Loucy (cell line): ENCODE measurements around the gene CNDP2.

Source experiments
- H2AFZ ChIP-seq: fragments of 200-600 bp; sonication (generic); 2 replicates; pipeline ENCODE4 v1.6.0; 2016; ENCODE audit warnings: antibody characterized with exemption, mild to moderate bottlenecking, low read length, moderate library complexity
- H3F3A ChIP-seq: fragments of 200-600 bp; 2 replicates; pipeline ENCODE4 v1.6.0; 2016; ENCODE audit warnings: antibody characterized with exemption, low read depth, mild to moderate bottlenecking
- H3K27me3 ChIP-seq: fragments of 200-600 bp; sonication (generic); 2 replicates; pipeline ENCODE4 v1.6.1; 2014; ENCODE audit warnings: low read length, mild to moderate bottlenecking; ENCODE audit not compliant: insufficient read depth, poor library complexity, severe bottlenecking
- H3K36me3 ChIP-seq: fragments of 200-600 bp; sonication (generic); 2 replicates; pipeline ENCODE4 v1.6.1; 2016; ENCODE audit warnings: low read length; ENCODE audit not compliant: insufficient read depth
- H3K4me1 ChIP-seq: fragments of 200-600 bp; sonication (generic); 2 replicates; pipeline ENCODE4 v1.5.1; 2014; ENCODE audit warnings: low read length, mild to moderate bottlenecking; ENCODE audit not compliant: insufficient read depth, poor library complexity, severe bottlenecking
- H3K4me2 ChIP-seq: fragments of 200-600 bp; sonication (generic); 2 replicates; pipeline ENCODE4 v1.6.0; 2014; ENCODE audit warnings: antibody characterized with exemption, low read length, low read depth, mild to moderate bottlenecking; ENCODE audit not compliant: poor library complexity, severe bottlenecking
- H3K4me3 ChIP-seq: fragments of 200-600 bp; sonication (generic); 2 replicates; pipeline ENCODE4 v1.5.1; 2014; ENCODE audit warnings: low read length, mild to moderate bottlenecking, mixed read lengths; ENCODE audit not compliant: poor library complexity, severe bottlenecking
- H3K79me2 ChIP-seq: fragments of 200-600 bp; sonication (generic); 2 replicates; pipeline ENCODE4 v1.6.1; 2014; ENCODE audit warnings: low read length; ENCODE audit not compliant: insufficient read depth
- H3K9ac ChIP-seq: fragments of 200-600 bp; sonication (generic); 2 replicates; pipeline ENCODE4 v1.6.0; 2014; ENCODE audit warnings: mild to moderate bottlenecking, low read depth, low read length, moderate library complexity; ENCODE audit not compliant: poor library complexity, severe bottlenecking
- H3K9me2 ChIP-seq: fragments of 200-600 bp; sonication (generic); replicated peaks from 2 replicates; pipeline ENCODE4 v1.6.1; 2016; ENCODE audit warnings: low read depth, low read length, mixed read lengths
- H3K9me3 ChIP-seq: fragments of 200-600 bp; sonication (generic); 2 replicates; pipeline ENCODE4 v1.6.1; 2014; ENCODE audit warnings: mild to moderate bottlenecking, antibody characterized with exemption, low read length, low read depth; ENCODE audit not compliant: insufficient read depth
- H4K20me1 ChIP-seq: fragments of 200-600 bp; sonication (generic); 2 replicates; pipeline ENCODE4 v1.6.0; 2014; ENCODE audit warnings: antibody characterized with exemption, low read length, mild to moderate bottlenecking; ENCODE audit not compliant: insufficient read depth, poor library complexity, severe bottlenecking
- CTCF ChIP-seq: fragments of 200-600 bp; sonication (generic); conservative IDR thresholded peaks from 2 replicates; pipeline ENCODE4 v1.5.1; 2014; ENCODE audit warnings: mild to moderate bottlenecking, antibody characterized with exemption, low read length
- EZH2phosphoT487 ChIP-seq: fragments of 200-600 bp; IDR thresholded peaks from 2 replicates; pipeline ENCODE4 v1.6.1; 2018; ENCODE audit warnings: antibody characterized with exemption, mild to moderate bottlenecking, moderate library complexity, borderline replicate concordance

Gene CNDP2

DNA sequence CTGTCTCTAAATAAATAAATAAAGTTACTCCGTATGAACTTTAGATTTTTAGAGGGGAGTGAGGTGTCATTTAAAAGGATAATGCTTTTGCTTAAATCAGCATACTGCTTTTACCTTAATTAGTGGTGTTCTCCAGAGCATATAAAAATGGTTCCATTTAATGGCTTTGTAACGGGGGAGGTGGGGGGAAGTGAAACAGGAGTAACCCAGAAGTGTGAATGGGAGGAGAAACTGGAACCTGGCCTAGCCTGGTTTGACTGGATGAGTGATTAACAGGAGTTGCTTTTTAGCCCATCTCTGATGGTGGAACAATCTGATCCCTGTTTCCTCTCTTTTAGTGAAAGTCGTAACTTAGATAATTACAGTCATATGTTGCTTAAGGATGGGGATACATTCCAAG, 1.6 kb downstream of the CNDP2 start:
- Histone ChIP-seq H3K36me3 (peaks cover 15% of the 10 kb centered on the region), H3K4me2 (peak overlapping the region; percentile 100), H3K9me3 (no peaks in the 10 kb centered on the region), H4K20me1 (peaks cover 13% of the 10 kb centered on the region), H2AFZ (no peak overlapping the region), H3K4me1 (peaks cover 31% of the 10 kb centered on the region), H3F3A (no peaks in the 10 kb centered on the region), H3K4me3 (peak overlapping the region; percentile 76), H3K79me2 (peaks cover 42% of the 10 kb centered on the region), H3K9me2 (no peaks in the 10 kb centered on the region), H3K27me3 (no peaks in the 10 kb centered on the region), H3K9ac (peak overlapping the region; percentile 71)
- no peak for TF ChIP-seq EZH2phosphoT487
- TF ChIP-seq CTCF = no peak

- peaks cover 13% of the 10 kb centered on the region for H4K20me1 ChIP-seq
- no peaks in the 10 kb centered on the region for H3K27me3 ChIP-seq
- H3K36me3 ChIP-seq = peaks cover 24% of the 10 kb centered on the region
- H3K4me3 ChIP-seq = peak overlapping the region; percentile 76
- H3K9me3 ChIP-seq = no peaks in the 10 kb centered on the region
- peaks cover 31% of the 10 kb centered on the region for H3K4me1 ChIP-seq
- H2AFZ ChIP-seq = peak overlapping the region; percentile 73
- peak overlapping the region; percentile 100 for H3K4me2 ChIP-seq
- peak overlapping the region; percentile 71 for H3K9ac ChIP-seq
- TF ChIP-seq CTCF (no peak), EZH2phosphoT487 (no peak)
- H3K9me2 ChIP-seq = no peaks in the 10 kb centered on the region
- H3K79me2 ChIP-seq = peaks cover 46% of the 10 kb centered on the region
- H3F3A ChIP-seq = no peaks in the 10 kb centered on the region
Measured at GRCh38 chr18:74498712-74499627, 2.8 kb downstream of the CNDP2 start.

GRCh38 chr18:74499633-74500032, 3.5 kb downstream of the CNDP2 start:
- H3K79me2 ChIP-seq = peaks cover 46% of the 10 kb centered on the region
- H4K20me1 ChIP-seq = peaks cover 13% of the 10 kb centered on the region
- H3K4me2 ChIP-seq = peak overlapping the region; percentile 100
- peaks cover 26% of the 10 kb centered on the region for H3K36me3 ChIP-seq
- no peaks in the 10 kb centered on the region for H3K27me3 ChIP-seq
- peak overlapping the region; percentile 73 for H2AFZ ChIP-seq
- no peaks in the 10 kb centered on the region for H3F3A ChIP-seq
- H3K9ac ChIP-seq = peak overlapping the region; percentile 71
- H3K9me3 ChIP-seq = no peaks in the 10 kb centered on the region
- H3K4me3 ChIP-seq = peak overlapping the region; percentile 76
- H3K9me2 ChIP-seq = no peaks in the 10 kb centered on the region
- TF ChIP-seq EZH2phosphoT487 (no peak), CTCF (no peak)
- peaks cover 31% of the 10 kb centered on the region for H3K4me1 ChIP-seq
